ENCODE measurements around the gene PAQR4. TPM values are rescaled to one million over a fixed set of nuclear protein-coding genes. Genes with fewer than 3 reads are reported as not detected.
"Not testable (repeated sequence)": the region's sequence is repeated elsewhere in the genome, so short reads cannot be mapped to it uniquely, and the experiment has no call there.

The PAQR4 gene
- total RNA-seq, 1 donor from 2014 or later, result 11.8 TPM

- no peak for DNase-seq (ENCODE audit: low spot score)
- H3K36me3 Mint-ChIP-seq (ENCODE audit: low read depth, unreplicated experiment), result peaks cover 32% of the 10 kb centered on the region
- TF ChIP-seq, protein P1, sequence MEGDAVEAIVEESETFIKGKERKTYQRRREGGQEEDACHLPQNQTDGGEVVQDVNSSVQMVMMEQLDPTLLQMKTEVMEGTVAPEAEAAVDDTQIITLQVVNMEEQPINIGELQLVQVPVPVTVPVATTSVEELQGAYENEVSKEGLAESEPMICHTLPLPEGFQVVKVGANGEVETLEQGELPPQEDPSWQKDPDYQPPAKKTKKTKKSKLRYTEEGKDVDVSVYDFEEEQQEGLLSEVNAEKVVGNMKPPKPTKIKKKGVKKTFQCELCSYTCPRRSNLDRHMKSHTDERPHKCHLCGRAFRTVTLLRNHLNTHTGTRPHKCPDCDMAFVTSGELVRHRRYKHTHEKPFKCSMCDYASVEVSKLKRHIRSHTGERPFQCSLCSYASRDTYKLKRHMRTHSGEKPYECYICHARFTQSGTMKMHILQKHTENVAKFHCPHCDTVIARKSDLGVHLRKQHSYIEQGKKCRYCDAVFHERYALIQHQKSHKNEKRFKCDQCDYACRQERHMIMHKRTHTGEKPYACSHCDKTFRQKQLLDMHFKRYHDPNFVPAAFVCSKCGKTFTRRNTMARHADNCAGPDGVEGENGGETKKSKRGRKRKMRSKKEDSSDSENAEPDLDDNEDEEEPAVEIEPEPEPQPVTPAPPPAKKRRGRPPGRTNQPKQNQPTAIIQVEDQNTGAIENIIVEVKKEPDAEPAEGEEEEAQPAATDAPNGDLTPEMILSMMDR (IDR thresholded peaks at IDR 0.05; ENCODE audit: unreplicated experiment), result no peak
- H3K4me3 Mint-ChIP-seq (ENCODE audit: unreplicated experiment), result no peak overlapping the region
- H3K27ac Mint-ChIP-seq (ENCODE audit: unreplicated experiment), result no peak overlapping the region
- H3K4me1 Mint-ChIP-seq (ENCODE audit: unreplicated experiment), result peaks cover 11% of the 10 kb centered on the region
- no peaks in the 10 kb centered on the region for H3K9me3 Mint-ChIP-seq (ENCODE audit: unreplicated experiment)
- peaks cover 14% of the 10 kb centered on the region for H3K27me3 Mint-ChIP-seq (ENCODE audit: unreplicated experiment)
Observed at GRCh38 chr16:2929693-2930092, 39.5 kb upstream of the PAQR4 start.

DNA sequence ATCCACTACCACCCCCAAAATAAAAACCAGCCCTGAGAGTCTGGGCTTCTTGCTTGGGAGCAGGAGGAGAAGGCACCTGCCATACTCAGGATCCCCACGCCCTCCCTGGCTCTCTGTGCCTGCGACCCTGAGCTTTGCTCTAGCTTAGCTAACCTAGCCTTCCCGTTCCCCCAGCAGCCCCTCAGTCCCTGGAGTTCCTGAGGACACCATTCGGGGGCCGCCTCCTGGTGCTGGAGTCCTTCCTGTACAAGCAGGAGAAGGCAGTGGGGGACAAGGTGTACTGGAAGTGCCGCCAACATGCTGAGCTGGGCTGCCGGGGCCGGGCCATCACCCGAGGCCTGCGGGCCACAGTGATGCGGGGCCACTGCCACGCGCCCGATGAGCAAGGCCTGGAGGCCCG lies 38.9 kb upstream of the PAQR4 start:
- DNase-seq (ENCODE audit: low spot score), result no peak
- Mint-ChIP-seq H3K4me3 (ENCODE audit: unreplicated experiment) (no peak overlapping the region), H3K4me1 (ENCODE audit: unreplicated experiment) (peaks cover 11% of the 10 kb centered on the region), H3K9me3 (ENCODE audit: unreplicated experiment) (no peaks in the 10 kb centered on the region), H3K27me3 (ENCODE audit: unreplicated experiment) (peaks cover 14% of the 10 kb centered on the region), H3K27ac (ENCODE audit: unreplicated experiment) (no peak overlapping the region), H3K36me3 (ENCODE audit: low read depth, unreplicated experiment) (peaks cover 32% of the 10 kb centered on the region)
- TF ChIP-seq, protein P1 (IDR thresholded peaks at IDR 0.05; ENCODE audit: unreplicated experiment), result no peak

DNA sequence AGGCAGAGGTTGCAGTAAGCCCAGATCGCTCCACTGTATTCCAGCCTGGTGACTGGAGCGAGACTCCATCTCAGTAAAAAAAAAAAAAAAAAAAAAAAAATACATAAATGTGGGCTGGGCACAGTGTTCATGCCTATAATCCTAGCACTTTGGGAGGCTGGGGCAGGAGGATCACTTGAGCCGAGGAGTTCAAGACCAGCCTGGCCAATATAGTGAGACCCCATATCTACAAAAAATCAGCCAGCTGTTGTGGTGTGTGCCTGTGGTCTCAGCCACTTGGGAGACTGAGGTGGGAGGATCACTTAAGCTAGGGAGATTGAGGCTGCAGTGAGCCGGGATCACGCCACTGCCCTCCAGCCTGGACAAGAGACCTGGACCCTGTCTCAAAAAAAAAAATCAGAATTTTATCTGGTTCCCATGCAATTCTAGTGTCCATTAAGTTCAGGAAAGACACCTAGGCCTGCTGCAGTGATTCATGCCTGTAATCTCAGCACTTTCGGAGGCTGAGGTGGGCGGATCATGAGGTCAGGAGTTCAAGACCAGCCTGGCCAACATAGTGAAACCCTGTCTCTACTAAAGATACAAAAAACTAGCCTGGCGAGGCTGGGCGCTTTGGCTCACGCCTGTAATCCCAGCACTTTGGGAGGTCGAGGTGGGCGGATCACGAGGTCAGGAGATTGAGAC lies 37.8 kb upstream of the PAQR4 start:
- DNase-seq (ENCODE audit: low spot score); H3K4me1 Mint-ChIP-seq (ENCODE audit: unreplicated experiment); H3K4me3 Mint-ChIP-seq (ENCODE audit: unreplicated experiment); H3K9me3 Mint-ChIP-seq (ENCODE audit: unreplicated experiment); H3K27ac Mint-ChIP-seq (ENCODE audit: unreplicated experiment): not testable (repeated sequence)
- H3K27me3 Mint-ChIP-seq (ENCODE audit: unreplicated experiment), result peaks cover 16% of the 10 kb centered on the region
- H3K36me3 Mint-ChIP-seq (ENCODE audit: low read depth, unreplicated experiment), result peaks cover 37% of the 10 kb centered on the region

DNA sequence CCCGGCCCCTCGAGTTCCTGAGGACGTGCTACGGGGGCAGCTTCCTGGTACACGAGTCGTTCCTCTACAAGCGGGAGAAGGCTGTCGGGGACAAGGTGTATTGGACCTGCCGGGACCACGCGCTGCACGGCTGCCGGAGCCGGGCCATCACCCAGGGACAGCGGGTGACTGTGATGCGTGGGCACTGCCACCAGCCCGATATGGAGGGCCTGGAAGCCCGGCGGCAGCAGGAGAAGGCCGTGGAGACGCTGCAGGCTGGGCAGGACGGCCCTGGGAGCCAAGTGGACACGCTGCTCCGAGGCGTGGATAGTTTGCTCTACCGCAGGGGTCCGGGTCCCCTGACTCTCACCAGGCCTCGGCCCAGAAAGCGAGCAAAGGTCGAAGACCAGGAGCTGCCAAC lies 36.0 kb upstream of the PAQR4 start:
- Mint-ChIP-seq H3K4me1 (ENCODE audit: unreplicated experiment) (no peaks in the 10 kb centered on the region), H3K9me3 (ENCODE audit: unreplicated experiment) (no peaks in the 10 kb centered on the region), H3K27me3 (ENCODE audit: unreplicated experiment) (peaks cover 12% of the 10 kb centered on the region), H3K4me3 (ENCODE audit: unreplicated experiment) (no peak overlapping the region), H3K27ac (ENCODE audit: unreplicated experiment) (no peak overlapping the region), H3K36me3 (ENCODE audit: low read depth, unreplicated experiment) (peaks cover 22% of the 10 kb centered on the region)
- TF ChIP-seq, protein P1 (IDR thresholded peaks at IDR 0.05; ENCODE audit: unreplicated experiment), result no peak
- DNase-seq (ENCODE audit: low spot score), result no peak

DNA sequence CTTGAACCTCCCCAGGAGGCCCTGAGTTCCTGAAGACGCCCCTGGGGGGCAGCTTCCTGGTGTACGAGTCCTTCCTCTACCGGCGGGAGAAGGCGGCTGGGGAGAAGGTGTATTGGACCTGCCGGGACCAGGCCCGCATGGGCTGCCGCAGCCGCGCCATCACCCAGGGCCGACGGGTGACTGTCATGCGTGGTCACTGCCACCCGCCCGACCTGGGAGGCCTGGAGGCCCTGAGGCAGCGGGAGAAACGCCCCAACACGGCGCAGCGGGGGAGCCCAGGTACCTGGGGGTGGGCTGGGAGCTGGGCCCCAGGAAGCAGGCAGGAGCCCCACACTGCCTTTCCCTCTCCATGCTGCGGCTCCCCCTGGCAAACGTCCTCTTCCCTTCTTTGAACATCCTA lies 35.4 kb upstream of the PAQR4 start:
- Mint-ChIP-seq H3K4me1 (ENCODE audit: unreplicated experiment) (no peaks in the 10 kb centered on the region), H3K9me3 (ENCODE audit: unreplicated experiment) (no peaks in the 10 kb centered on the region), H3K4me3 (ENCODE audit: unreplicated experiment) (no peak overlapping the region), H3K27me3 (ENCODE audit: unreplicated experiment) (peaks cover 12% of the 10 kb centered on the region), H3K27ac (ENCODE audit: unreplicated experiment) (no peak overlapping the region), H3K36me3 (ENCODE audit: low read depth, unreplicated experiment) (peaks cover 18% of the 10 kb centered on the region)
- TF ChIP-seq, protein P1 (IDR thresholded peaks at IDR 0.05; ENCODE audit: unreplicated experiment), result no peak
- DNase-seq (ENCODE audit: low spot score), result no peak
